Mesodermal cell (in vitro differentiated cells): ENCODE results near the gene MTA3.
"Not testable (repeated sequence)": the region's sequence is repeated elsewhere in the genome, so short reads cannot be mapped to it uniquely, and the experiment has no call there.

Experiments used
- H3K27ac ChIP-seq: 2 replicates; pipeline ENCODE4 v1.7.0; 2013; ENCODE audit warnings: mild to moderate bottlenecking, low read depth, low read length, moderate library complexity; ENCODE audit not compliant: severe bottlenecking
- H3K36me3 ChIP-seq: 2 replicates; pipeline ENCODE4 v1.7.1; 2013; ENCODE audit warnings: mild to moderate bottlenecking, low read length, moderate library complexity; ENCODE audit not compliant: control insufficient read depth, insufficient read depth
- H3K4me1 ChIP-seq: one replicate; pipeline ENCODE4 v1.7.1; 2013; ENCODE audit warnings: mild to moderate bottlenecking, low read length; ENCODE audit not compliant: insufficient read depth, control insufficient read depth, poor library complexity, severe bottlenecking
- H3K4me3 ChIP-seq: 2 replicates; pipeline ENCODE4 v1.7.0; 2013; ENCODE audit warnings: low read length, control low read depth, mild to moderate bottlenecking; ENCODE audit not compliant: insufficient read depth, poor library complexity, severe bottlenecking; ENCODE audit errors: extremely low read depth
- H3K9me3 ChIP-seq: 2 replicates; pipeline ENCODE4 v1.7.1; 2013; ENCODE audit warnings: mild to moderate bottlenecking, low read length, moderate library complexity; ENCODE audit not compliant: control insufficient read depth
- WGBS, 2 experiments: methylation state at CpG; one replicate each; pipeline ENCODE4 v1.1.5; 2013; ENCODE audit warnings: missing lambda C conversion rate in 2 of 2; ENCODE audit not compliant: insufficient coverage in 2 of 2; 5-methylcytosine and 5-hydroxymethylcytosine counted together

The MTA3 gene

GRCh38 chr2:42547446-42548295 is 20.8 kb upstream of the MTA3 start:
- H3K36me3 ChIP-seq = no peaks in the 10 kb centered on the region
- no peaks in the 10 kb centered on the region for H3K9me3 ChIP-seq
- WGBS, 2 experiments = 88 to 92% methylated on average over 15 to 21 of the region's 27 CpGs
- H3K4me3 ChIP-seq = no peak overlapping the region
- no peaks in the 10 kb centered on the region for H3K4me1 ChIP-seq
- no peak overlapping the region for H3K27ac ChIP-seq

GRCh38 chr2:42550870-42551269 is 17.6 kb upstream of the MTA3 start:
- 100% methylated on average over 4 of the region's 6 CpGs; no CpG with 5 or more reads in 1 of the 2 experiments for WGBS, 2 experiments
- H3K27ac ChIP-seq = no peak overlapping the region
- H3K4me1 ChIP-seq = no peaks in the 10 kb centered on the region
- no peaks in the 10 kb centered on the region for H3K36me3 ChIP-seq
- H3K9me3 ChIP-seq = no peaks in the 10 kb centered on the region
- no peak overlapping the region for H3K4me3 ChIP-seq

GRCh38 chr2:42554392-42554791 is 14.0 kb upstream of the MTA3 start:
- no CpG with 5 or more reads among the region's 1 CpG for WGBS, 2 experiments
- H3K27ac ChIP-seq = no peak overlapping the region
- H3K4me1 ChIP-seq = no peaks in the 10 kb centered on the region
- no peaks in the 10 kb centered on the region for H3K36me3 ChIP-seq
- H3K9me3 ChIP-seq = no peaks in the 10 kb centered on the region
- H3K4me3 ChIP-seq = no peak overlapping the region

- Histone ChIP-seq H3K27ac (no peak overlapping the region), H3K36me3 (no peaks in the 10 kb centered on the region), H3K9me3 (no peaks in the 10 kb centered on the region), H3K4me1 (no peaks in the 10 kb centered on the region), H3K4me3 (no peak overlapping the region)
- WGBS, 2 experiments = 88 to 91% methylated on average over 3 to 4 of the region's 6 CpGs
Measured at GRCh38 chr2:42556315-42556890, 12.0 kb upstream of the MTA3 start.

GRCh38 chr2:42557306-42557705 is 11.1 kb upstream of the MTA3 start:
- no peak overlapping the region for H3K27ac ChIP-seq
- no peaks in the 10 kb centered on the region for H3K9me3 ChIP-seq
- 64 to 89% methylated on average over 3 to 4 of the region's 5 CpGs for WGBS, 2 experiments
- no peaks in the 10 kb centered on the region for H3K4me1 ChIP-seq
- H3K36me3 ChIP-seq = no peaks in the 10 kb centered on the region
- no peak overlapping the region for H3K4me3 ChIP-seq

- Histone ChIP-seq H3K36me3 (no peaks in the 10 kb centered on the region), H3K4me3 (no peak overlapping the region), H3K27ac (no peak overlapping the region), H3K4me1 (no peaks in the 10 kb centered on the region), H3K9me3 (no peaks in the 10 kb centered on the region)
- WGBS, 2 experiments = 90 to 100% methylated on average over 2 to 3 of the region's 3 CpGs
Measured at GRCh38 chr2:42558827-42559226, 9.6 kb upstream of the MTA3 start.

GRCh38 chr2:42560133-42560532 is 8.3 kb upstream of the MTA3 start:
- 86 to 94% methylated on average over 10 to 11 of the region's 13 CpGs for WGBS, 2 experiments
- not testable (repeated sequence) for H3K4me3 ChIP-seq, H3K27ac ChIP-seq, H3K36me3 ChIP-seq, H3K4me1 ChIP-seq, H3K9me3 ChIP-seq

- H3K27ac ChIP-seq = no peak overlapping the region
- H3K4me1 ChIP-seq = no peaks in the 10 kb centered on the region
- H3K36me3 ChIP-seq = no peaks in the 10 kb centered on the region
- WGBS, 2 experiments = 93 to 100% methylated on average over 1 of the region's 1 CpG
- no peaks in the 10 kb centered on the region for H3K9me3 ChIP-seq
- no peak overlapping the region for H3K4me3 ChIP-seq
Measured at GRCh38 chr2:42560899-42561298, 7.5 kb upstream of the MTA3 start.

- Histone ChIP-seq H3K27ac (no peak overlapping the region), H3K9me3 (no peaks in the 10 kb centered on the region), H3K4me1 (peaks cover 3% of the 10 kb centered on the region), H3K36me3 (no peaks in the 10 kb centered on the region), H3K4me3 (no peak overlapping the region)
- 93 to 97% methylated on average over 4 of the region's 4 CpGs for WGBS, 2 experiments
Measured at GRCh38 chr2:42562474-42563144, 5.8 kb upstream of the MTA3 start.

GRCh38 chr2:42566025-42566424 is 2.4 kb upstream of the MTA3 start:
- Histone ChIP-seq H3K9me3 (no peaks in the 10 kb centered on the region), H3K4me3 (no peak overlapping the region), H3K4me1 (peaks cover 9% of the 10 kb centered on the region), H3K36me3 (peaks cover 8% of the 10 kb centered on the region), H3K27ac (no peak overlapping the region)
- WGBS, 2 experiments = 87 to 100% methylated on average over 2 to 3 of the region's 3 CpGs
